MM.1S (cell line): ENCODE results near the gene HIVEP2.

Source experiments
- EZH2 ChIP-seq: fragments of 300-600 bp; sonication (generic); optimal IDR thresholded peaks from 2 replicates; pipeline ENCODE3; 2017; ENCODE audit warnings: low read depth, mild to moderate bottlenecking, antibody characterized with exemption, low read length, mixed read lengths
- EZH2phosphoT487 ChIP-seq: fragments of 300-600 bp; sonication (generic); IDR thresholded peaks from 2 replicates; pipeline ENCODE4 v1.6.1; 2018; ENCODE audit warnings: antibody characterized with exemption, low read length
- TF ChIP-seq, protein P1 (sequence below): fragments of 300-600 bp; sonication (generic); IDR thresholded peaks from 2 replicates; pipeline ENCODE4 v1.5.1; 2016; ENCODE audit warnings: antibody characterized with exemption, low read length, mixed read lengths

DNA sequence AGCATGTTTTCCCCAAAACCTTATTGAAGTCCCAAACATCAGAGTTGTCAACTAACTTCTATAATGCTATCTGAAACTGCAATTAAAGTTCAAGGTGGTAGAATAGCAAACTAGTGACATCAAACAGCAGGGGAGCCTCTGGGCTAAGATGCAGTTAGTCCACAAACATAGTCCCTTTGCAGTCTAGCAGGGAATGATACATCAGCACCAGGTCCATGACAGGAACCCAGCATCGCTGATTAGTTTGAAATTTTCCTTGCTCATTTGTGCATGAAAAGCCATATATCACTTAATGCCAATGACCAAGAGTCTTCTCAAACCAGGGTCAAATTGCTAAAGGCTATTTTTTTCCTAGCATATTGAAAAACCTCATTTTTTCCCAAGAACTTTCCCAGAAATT lies 145.3 kb downstream of the HIVEP2 start:
- TF ChIP-seq, protein P1, sequence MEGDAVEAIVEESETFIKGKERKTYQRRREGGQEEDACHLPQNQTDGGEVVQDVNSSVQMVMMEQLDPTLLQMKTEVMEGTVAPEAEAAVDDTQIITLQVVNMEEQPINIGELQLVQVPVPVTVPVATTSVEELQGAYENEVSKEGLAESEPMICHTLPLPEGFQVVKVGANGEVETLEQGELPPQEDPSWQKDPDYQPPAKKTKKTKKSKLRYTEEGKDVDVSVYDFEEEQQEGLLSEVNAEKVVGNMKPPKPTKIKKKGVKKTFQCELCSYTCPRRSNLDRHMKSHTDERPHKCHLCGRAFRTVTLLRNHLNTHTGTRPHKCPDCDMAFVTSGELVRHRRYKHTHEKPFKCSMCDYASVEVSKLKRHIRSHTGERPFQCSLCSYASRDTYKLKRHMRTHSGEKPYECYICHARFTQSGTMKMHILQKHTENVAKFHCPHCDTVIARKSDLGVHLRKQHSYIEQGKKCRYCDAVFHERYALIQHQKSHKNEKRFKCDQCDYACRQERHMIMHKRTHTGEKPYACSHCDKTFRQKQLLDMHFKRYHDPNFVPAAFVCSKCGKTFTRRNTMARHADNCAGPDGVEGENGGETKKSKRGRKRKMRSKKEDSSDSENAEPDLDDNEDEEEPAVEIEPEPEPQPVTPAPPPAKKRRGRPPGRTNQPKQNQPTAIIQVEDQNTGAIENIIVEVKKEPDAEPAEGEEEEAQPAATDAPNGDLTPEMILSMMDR = no peak
- TF ChIP-seq EZH2 = no peak
- TF ChIP-seq EZH2phosphoT487 = no peak
